ENCODE results near the gene C11orf65.
"Not testable (repeated sequence)": the region's sequence is repeated elsewhere in the genome, so short reads cannot be mapped to it uniquely, and the experiment has no call there.

C11orf65 gene

GRCh38 chr11:108468478-108468864 lies 1.1 kb upstream of the C11orf65 start:
- DNase-seq: no peak

GRCh38 chr11:108466405-108466804 lies 924 bp downstream of the C11orf65 start:
- DNase-seq: peak; percentile 44

GRCh38 chr11:108453207-108453835 lies 14.0 kb downstream of the C11orf65 start:
- no peak for DNase-seq

- not testable (repeated sequence) for DNase-seq
Measured at GRCh38 chr11:108441445-108441844, 25.9 kb downstream of the C11orf65 start.

- no peak for DNase-seq
Measured at GRCh38 chr11:108436594-108436993, 30.7 kb downstream of the C11orf65 start.

GRCh38 chr11:108435066-108435465 lies 32.3 kb downstream of the C11orf65 start:
- no peak for DNase-seq

- DNase-seq: no peak
Measured at GRCh38 chr11:108432783-108433182, 34.5 kb downstream of the C11orf65 start.

GRCh38 chr11:108431997-108432396 lies 35.3 kb downstream of the C11orf65 start:
- DNase-seq: no peak

- no peak for DNase-seq
Measured at GRCh38 chr11:108431370-108431769, 36.0 kb downstream of the C11orf65 start.

- DNase-seq: not testable (repeated sequence)
Measured at GRCh38 chr11:108417551-108417950, 49.8 kb downstream of the C11orf65 start.

GRCh38 chr11:108414958-108415357 lies 52.4 kb downstream of the C11orf65 start:
- DNase-seq: no peak

- no peak for DNase-seq
Measured at GRCh38 chr11:108405706-108406105, 61.6 kb downstream of the C11orf65 start.

- DNase-seq: no peak
Measured at GRCh38 chr11:108403052-108403451, 64.3 kb downstream of the C11orf65 start.

GRCh38 chr11:108402241-108402640 lies 65.1 kb downstream of the C11orf65 start:
- no peak for DNase-seq

GRCh38 chr11:108398439-108398838 lies 68.9 kb downstream of the C11orf65 start:
- no peak for DNase-seq

GRCh38 chr11:108396672-108397071 lies 70.7 kb downstream of the C11orf65 start:
- DNase-seq: not testable (repeated sequence)

GRCh38 chr11:108394744-108395284 lies 72.5 kb downstream of the C11orf65 start:
- no peak for DNase-seq

- no peak for DNase-seq
Measured at GRCh38 chr11:108393046-108393445, 74.3 kb downstream of the C11orf65 start.

GRCh38 chr11:108392353-108392752 lies 75.0 kb downstream of the C11orf65 start:
- no peak for DNase-seq

- DNase-seq: no peak
Measured at GRCh38 chr11:108388576-108388975, 78.8 kb downstream of the C11orf65 start.

GRCh38 chr11:108373505-108373904 lies 93.8 kb downstream of the C11orf65 start:
- DNase-seq: not testable (repeated sequence)

- no peak for DNase-seq
Measured at GRCh38 chr11:108370990-108371389, 96.3 kb downstream of the C11orf65 start.

- DNase-seq: no peak
Measured at GRCh38 chr11:108370315-108370714, 97.0 kb downstream of the C11orf65 start.

GRCh38 chr11:108369064-108369463 lies 98.3 kb downstream of the C11orf65 start:
- no peak for DNase-seq

- DNase-seq: no peak
Measured at GRCh38 chr11:108368134-108368533, 99.2 kb downstream of the C11orf65 start.

All from DMS79 treated with DMSO at 0.1 percent for 48 hours (cell line).